GM18508 (cell line): ENCODE results near the gene CRACR2A.

Experiments used
- ATAC-seq: cut with Tn5 transposase; IDR thresholded peaks from one replicate; pipeline ENCODE4 v1.9.1; 2021; ENCODE audit warnings: moderate number of reproducible peaks; ENCODE audit not compliant: insufficient read depth, unreplicated experiment

Gene CRACR2A

GRCh38 chr12:3604286-3604685, 148.6 kb downstream of the CRACR2A start:
- no peak for ATAC-seq

- ATAC-seq: no peak
These were observed 149.3 kb downstream of the CRACR2A start for GRCh38 chr12:3603576-3603975.

- no peak for ATAC-seq
These were observed 150.4 kb downstream of the CRACR2A start for GRCh38 chr12:3602488-3602887.

GRCh38 chr12:3601461-3602150, 151.3 kb downstream of the CRACR2A start:
- no peak for ATAC-seq

GRCh38 chr12:3600951-3601350, 152.0 kb downstream of the CRACR2A start:
- no peak for ATAC-seq

- no peak for ATAC-seq
These were observed 152.7 kb downstream of the CRACR2A start for GRCh38 chr12:3600039-3600720.

- no peak for ATAC-seq
These were observed 153.7 kb downstream of the CRACR2A start for GRCh38 chr12:3598896-3599860.

GRCh38 chr12:3597526-3598210, 155.2 kb downstream of the CRACR2A start:
- ATAC-seq: no peak

GRCh38 chr12:3596703-3597415, 156.1 kb downstream of the CRACR2A start:
- no peak for ATAC-seq

- ATAC-seq: no peak
These were observed 157.2 kb downstream of the CRACR2A start for GRCh38 chr12:3595721-3596120.

- no peak for ATAC-seq
These were observed 157.9 kb downstream of the CRACR2A start for GRCh38 chr12:3594966-3595365.

GRCh38 chr12:3593906-3594483, 158.9 kb downstream of the CRACR2A start:
- ATAC-seq: no peak

- no peak for ATAC-seq
These were observed 159.9 kb downstream of the CRACR2A start for GRCh38 chr12:3592856-3593625.

- ATAC-seq: no peak
These were observed 163.2 kb downstream of the CRACR2A start for GRCh38 chr12:3589745-3590144.

GRCh38 chr12:3587402-3588013, 165.4 kb downstream of the CRACR2A start:
- ATAC-seq: no peak

GRCh38 chr12:3583656-3584334, 169.1 kb downstream of the CRACR2A start:
- ATAC-seq: no peak

- ATAC-seq: no peak
These were observed 172.7 kb downstream of the CRACR2A start for GRCh38 chr12:3580094-3580749.
